ENCODE data around the gene SPAG16.

DNA sequence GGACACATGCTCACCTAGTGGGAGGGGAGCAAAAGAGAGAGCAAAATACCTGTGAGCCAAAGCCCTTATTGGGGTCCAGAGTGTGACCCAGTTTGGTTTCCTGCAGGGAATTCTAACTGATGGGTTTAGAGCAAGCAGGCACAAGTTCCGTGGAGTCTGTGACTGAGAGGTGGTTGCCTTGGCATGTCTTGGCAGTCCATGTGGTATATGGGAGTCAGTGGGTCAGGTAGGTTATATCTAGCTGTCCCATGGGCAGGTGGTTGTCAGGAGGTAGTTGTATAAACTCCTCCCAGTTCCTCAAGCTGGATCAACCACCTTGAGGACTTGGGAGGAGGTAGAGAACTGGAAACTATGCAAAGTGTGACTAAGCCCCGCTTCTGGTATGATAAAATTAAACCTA is 673.8 kb downstream of the SPAG16 start:
- TF ChIP-seq, protein P1, sequence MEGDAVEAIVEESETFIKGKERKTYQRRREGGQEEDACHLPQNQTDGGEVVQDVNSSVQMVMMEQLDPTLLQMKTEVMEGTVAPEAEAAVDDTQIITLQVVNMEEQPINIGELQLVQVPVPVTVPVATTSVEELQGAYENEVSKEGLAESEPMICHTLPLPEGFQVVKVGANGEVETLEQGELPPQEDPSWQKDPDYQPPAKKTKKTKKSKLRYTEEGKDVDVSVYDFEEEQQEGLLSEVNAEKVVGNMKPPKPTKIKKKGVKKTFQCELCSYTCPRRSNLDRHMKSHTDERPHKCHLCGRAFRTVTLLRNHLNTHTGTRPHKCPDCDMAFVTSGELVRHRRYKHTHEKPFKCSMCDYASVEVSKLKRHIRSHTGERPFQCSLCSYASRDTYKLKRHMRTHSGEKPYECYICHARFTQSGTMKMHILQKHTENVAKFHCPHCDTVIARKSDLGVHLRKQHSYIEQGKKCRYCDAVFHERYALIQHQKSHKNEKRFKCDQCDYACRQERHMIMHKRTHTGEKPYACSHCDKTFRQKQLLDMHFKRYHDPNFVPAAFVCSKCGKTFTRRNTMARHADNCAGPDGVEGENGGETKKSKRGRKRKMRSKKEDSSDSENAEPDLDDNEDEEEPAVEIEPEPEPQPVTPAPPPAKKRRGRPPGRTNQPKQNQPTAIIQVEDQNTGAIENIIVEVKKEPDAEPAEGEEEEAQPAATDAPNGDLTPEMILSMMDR (conservative IDR thresholded peaks at IDR 0.05) = no peak
- TF ChIP-seq EZH2 (IDR thresholded peaks at IDR 0.05; ENCODE audit: low read depth) = no peak

Measured in PC-9 (cell line).